ENCODE results near the gene PRKCB.

- TF ChIP-seq CTCF (IDR thresholded peaks at IDR 0.05; ENCODE audit: low read depth, low read length) (no peak), EZH2phosphoT487 (IDR thresholded peaks at IDR 0.05; ENCODE audit: low read depth) (no peak)
Observed at GRCh38 chr16:24114876-24115275, 279.1 kb downstream of the PRKCB start.

Data from OCI-LY3 (cell line).